ENCODE measurements around the gene RNASE11.

GRCh38 chr14:20555845-20556244 is 32.0 kb downstream of the RNASE11 start:
- no peak for TF ChIP-seq POLR2A (IDR thresholded peaks at IDR 0.05)
- no peak for TF ChIP-seq CTCF (IDR thresholded peaks at IDR 0.05)
